Measurements from ENCODE around the gene LTA. TPM values are rescaled to one million over a fixed set of nuclear protein-coding genes. Genes with fewer than 3 reads are reported as not detected.

Gene LTA
- total RNA-seq, 1 donor from 2014 or later: not detected

DNA sequence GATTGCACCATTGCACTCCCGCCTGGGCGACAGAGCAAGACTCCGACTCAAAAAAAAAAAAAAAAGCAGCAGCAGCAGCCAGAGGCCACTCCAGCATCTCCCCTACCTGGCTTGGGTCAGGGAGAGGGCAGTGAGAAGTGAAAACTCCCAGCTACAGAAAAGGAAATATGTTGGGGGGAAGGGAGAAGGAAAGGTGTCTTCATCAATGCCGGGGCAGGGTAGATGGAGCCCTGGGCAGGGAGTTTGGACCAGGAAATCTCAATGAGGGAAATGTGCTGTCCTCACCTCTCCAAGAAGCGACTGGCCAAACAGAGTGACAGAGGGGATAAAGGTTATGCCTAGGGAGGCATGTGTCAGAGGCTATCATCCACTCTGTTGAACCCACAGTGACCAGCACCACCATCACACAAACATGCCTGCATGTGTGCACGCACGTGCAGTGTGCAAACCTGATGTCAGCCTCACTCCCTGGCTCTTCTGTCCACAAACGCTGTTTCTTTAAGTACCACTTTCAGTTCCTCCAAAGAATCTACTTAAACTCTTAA is 42.1 kb downstream of the LTA start:
- intact Hi-C loops (cut with micrococcal nuclease): no loop called here
- no peak for DNase-seq
- no peaks in the 10 kb centered on the region for H3K27me3 ChIP-seq (ENCODE audit: low read depth)
- H3K27ac ChIP-seq (replicated peaks): peak overlapping the region; percentile 42
- no peaks in the 10 kb centered on the region for H3K9me3 ChIP-seq (replicated peaks)
- H3K4me3 ChIP-seq: no peak overlapping the region
- peaks cover under 1% of the 10 kb centered on the region for H3K4me1 ChIP-seq
- TF ChIP-seq, protein P1, sequence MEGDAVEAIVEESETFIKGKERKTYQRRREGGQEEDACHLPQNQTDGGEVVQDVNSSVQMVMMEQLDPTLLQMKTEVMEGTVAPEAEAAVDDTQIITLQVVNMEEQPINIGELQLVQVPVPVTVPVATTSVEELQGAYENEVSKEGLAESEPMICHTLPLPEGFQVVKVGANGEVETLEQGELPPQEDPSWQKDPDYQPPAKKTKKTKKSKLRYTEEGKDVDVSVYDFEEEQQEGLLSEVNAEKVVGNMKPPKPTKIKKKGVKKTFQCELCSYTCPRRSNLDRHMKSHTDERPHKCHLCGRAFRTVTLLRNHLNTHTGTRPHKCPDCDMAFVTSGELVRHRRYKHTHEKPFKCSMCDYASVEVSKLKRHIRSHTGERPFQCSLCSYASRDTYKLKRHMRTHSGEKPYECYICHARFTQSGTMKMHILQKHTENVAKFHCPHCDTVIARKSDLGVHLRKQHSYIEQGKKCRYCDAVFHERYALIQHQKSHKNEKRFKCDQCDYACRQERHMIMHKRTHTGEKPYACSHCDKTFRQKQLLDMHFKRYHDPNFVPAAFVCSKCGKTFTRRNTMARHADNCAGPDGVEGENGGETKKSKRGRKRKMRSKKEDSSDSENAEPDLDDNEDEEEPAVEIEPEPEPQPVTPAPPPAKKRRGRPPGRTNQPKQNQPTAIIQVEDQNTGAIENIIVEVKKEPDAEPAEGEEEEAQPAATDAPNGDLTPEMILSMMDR (IDR thresholded peaks at IDR 0.05; ENCODE audit: borderline replicate concordance): no peak
- no peaks in the 10 kb centered on the region for H3K36me3 ChIP-seq

- peak within 1 kb of the TSS; percentile 42 for H3K27ac ChIP-seq (replicated peaks)
- peak within 1 kb of the TSS; percentile 44 for H3K4me3 ChIP-seq
- TF ChIP-seq, protein P1 (IDR thresholded peaks at IDR 0.05; ENCODE audit: borderline replicate concordance): no peak
- intact Hi-C loops (cut with micrococcal nuclease): no loop called here
- H3K4me1 ChIP-seq: peaks cover 6% of the 10 kb centered on the region
- DNase-seq: no peak
- no peaks in the 10 kb centered on the region for H3K36me3 ChIP-seq
- H3K27me3 ChIP-seq (ENCODE audit: low read depth): no peaks in the 10 kb centered on the region
- H3K9me3 ChIP-seq (replicated peaks): no peaks in the 10 kb centered on the region
These were observed 42.8 kb downstream of the LTA start, which contains the start of gene AIF1 for GRCh38 chr6:31614684-31615578. AIF1 (plus strand) TSS chr6:31615234; CDS start chr6:31615330, 96 bp downstream.

GRCh38 chr6:31615748-31616147 is 43.7 kb downstream of the LTA start:
- Histone ChIP-seq H3K36me3 (no peaks in the 10 kb centered on the region), H3K27me3 (ENCODE audit: low read depth) (no peaks in the 10 kb centered on the region), H3K4me1 (peaks cover 8% of the 10 kb centered on the region), H3K27ac (replicated peaks) (peak overlapping the region; percentile 33), H3K9me3 (replicated peaks) (no peaks in the 10 kb centered on the region), H3K4me3 (peak overlapping the region; percentile 44)
- DNase-seq: no peak
- TF ChIP-seq, protein P1 (IDR thresholded peaks at IDR 0.05; ENCODE audit: borderline replicate concordance): no peak
- intact Hi-C loops (cut with micrococcal nuclease): no loop called here

DNA sequence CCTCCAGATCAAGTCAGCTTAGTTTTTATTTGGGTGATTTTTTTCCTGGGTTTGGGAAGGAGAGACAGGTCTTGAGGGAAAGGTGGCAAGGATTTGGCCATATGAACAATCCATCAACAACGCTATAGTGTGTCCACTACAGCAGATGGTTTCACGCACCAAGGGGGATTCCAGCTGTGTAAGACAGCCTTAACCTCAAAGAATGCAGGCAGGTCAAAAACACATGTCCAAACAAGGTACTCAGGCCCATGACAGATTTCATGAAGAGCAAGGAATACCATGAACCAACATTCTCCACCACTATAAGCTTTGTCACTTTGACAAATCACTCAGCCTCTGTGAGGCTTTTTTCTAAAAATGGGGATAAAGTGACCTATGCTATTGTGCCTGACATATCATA is 44.9 kb downstream of the LTA start:
- Histone ChIP-seq H3K27ac (replicated peaks) (no peak overlapping the region), H3K9me3 (replicated peaks) (no peaks in the 10 kb centered on the region), H3K36me3 (no peaks in the 10 kb centered on the region), H3K4me1 (peaks cover 20% of the 10 kb centered on the region), H3K4me3 (no peak overlapping the region), H3K27me3 (ENCODE audit: low read depth) (no peaks in the 10 kb centered on the region)
- no peak for DNase-seq
- intact Hi-C loops (cut with micrococcal nuclease): no loop called here
- TF ChIP-seq, protein P1 (IDR thresholded peaks at IDR 0.05; ENCODE audit: borderline replicate concordance): no peak

DNA sequence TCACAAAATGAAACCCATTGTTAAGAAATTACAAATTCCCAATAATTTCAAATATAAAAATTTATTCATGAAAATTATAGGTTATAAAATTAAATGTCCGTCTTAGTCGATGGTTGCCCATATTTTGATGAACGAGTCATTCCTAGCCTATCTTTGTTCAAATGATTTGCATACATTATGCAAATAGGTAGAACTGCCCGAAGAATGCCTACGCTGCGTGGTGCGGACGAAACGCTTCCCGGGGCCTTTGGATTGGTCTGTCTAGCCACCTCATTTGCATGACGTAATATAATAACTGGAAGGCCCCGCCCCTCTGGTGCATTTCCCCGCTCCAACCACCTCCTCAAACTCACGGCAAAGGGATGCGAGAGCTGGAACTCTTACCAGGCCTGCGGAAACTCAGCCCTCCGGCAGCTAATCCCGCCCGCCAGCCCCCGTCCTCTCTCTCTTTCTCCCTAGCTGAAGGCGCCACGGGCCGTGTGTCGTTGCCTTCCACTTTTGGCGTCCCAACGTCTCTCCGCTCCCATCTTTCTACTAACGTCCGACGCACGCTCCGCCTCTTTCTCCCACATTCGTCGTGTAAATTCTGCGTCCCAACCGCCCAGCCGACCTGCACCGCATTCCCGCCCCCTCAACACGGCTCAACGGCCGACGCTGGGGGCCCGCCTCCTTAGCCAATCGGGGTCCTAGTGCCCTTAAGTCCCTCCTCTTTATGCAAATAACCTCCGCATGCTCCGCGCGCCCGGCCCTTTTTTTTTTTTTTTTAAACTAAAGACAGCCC is 47.9 kb downstream of the LTA start:
- peak overlapping the region; percentile 89 for H3K4me3 ChIP-seq
- TF ChIP-seq, protein P1 (IDR thresholded peaks at IDR 0.05; ENCODE audit: borderline replicate concordance): no peak
- H3K36me3 ChIP-seq: peaks cover 22% of the 10 kb centered on the region
- no peaks in the 10 kb centered on the region for H3K27me3 ChIP-seq (ENCODE audit: low read depth)
- H3K4me1 ChIP-seq: peaks cover 31% of the 10 kb centered on the region
- H3K27ac ChIP-seq (replicated peaks): peak overlapping the region; percentile 96
- intact Hi-C loops (cut with micrococcal nuclease): no loop called here
- H3K9me3 ChIP-seq (replicated peaks): no peaks in the 10 kb centered on the region
- DNase-seq: peak; percentile 98

All from left ventricle myocardium inferior (tissue), 1 donor.